ENCODE measurements around the gene NODAL.

DNA sequence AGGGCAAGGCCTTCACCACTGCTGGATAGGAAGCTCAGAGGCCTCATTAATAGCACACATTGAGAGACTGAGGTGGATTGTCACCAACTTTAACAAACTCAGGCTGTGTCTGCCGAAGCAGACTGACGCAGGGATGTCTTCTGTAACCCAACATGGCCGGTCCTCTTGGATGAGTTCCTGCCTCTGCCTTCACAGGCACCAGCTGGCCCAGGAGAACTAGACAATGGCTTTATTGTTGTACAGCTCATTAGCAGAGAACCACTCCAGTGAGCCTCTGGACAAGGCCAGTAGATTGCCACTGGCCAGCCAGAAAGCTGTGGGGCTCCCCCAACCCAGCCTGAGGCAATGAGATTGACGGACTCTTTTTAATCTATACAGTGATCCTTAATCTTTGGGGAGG, 9.4 kb downstream of the NODAL start:
- TF ChIP-seq ZNF274 (IDR thresholded peaks at IDR 0.05; ENCODE audit: low read depth, low read length) (no peak), SUZ12 (IDR thresholded peaks at IDR 0.05; ENCODE audit: extremely low read depth, insufficient read depth, insufficient read length) (no peak), YY1 (IDR thresholded peaks at IDR 0.05; ENCODE audit: insufficient read depth, insufficient read length) (no peak)
